ENCODE results near the gene ULK1. TPM values are rescaled to one million over a fixed set of nuclear protein-coding genes. Genes with fewer than 3 reads are reported as not detected.
A peak's percentile ranks its signal among the peaks of the same experiment; 100 is the strongest.

The ULK1 gene
- total RNA-seq: 10 to 100 TPM; 45.8 to 55.7 TPM
- polyA plus RNA-seq: 1 to 10 TPM in 1 of 2 donors, under 1 TPM in 1; 0.08 to 1.7 TPM

DNA sequence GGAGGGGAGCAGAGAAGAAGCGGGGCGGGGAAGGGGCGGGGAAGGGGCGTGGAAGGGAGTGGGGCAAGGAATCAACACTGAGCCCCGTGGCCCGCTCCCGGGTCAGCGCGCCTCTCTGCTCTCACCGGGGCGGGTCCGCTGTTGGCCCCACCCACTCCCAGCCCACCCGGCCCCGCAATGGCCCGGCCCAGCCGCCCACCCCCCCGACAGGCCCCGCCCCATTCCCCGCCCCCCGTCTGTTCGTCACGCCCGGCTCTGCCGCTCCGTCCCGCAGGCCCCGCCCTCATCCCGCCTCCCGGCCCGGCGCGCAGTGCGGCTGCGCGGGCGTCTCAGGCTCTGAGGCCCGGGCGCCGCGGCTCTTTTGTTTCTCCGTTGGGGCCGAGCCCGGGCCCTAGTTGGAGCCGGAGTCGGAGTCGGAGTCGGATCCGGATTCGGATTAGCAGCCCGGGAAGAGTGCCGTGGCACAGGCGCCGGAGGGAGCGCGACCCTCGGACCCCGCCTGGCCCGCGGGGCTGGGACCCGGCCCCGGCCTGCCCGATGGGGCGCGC is at the start of gene ULK1:
Gene ULK1 (plus strand): TSS at position 310 of the 548 bp plus-strand sequence. CDS start 380 bp downstream, outside the sequence.
- Histone ChIP-seq H3K27ac (ENCODE audit: low read depth, low read length) (peak within 1 kb of the TSS; percentile 52), H3K4me3 (ENCODE audit: low read length in 2 of 2) (peak within 1 kb of the TSS; percentile 62 to 69), H3K27me3 (ENCODE audit: insufficient read depth, low read length) (no peaks in the 10 kb centered on the region), H3K4me1 (ENCODE audit: insufficient read depth, low read length) (peaks cover 9% of the 10 kb centered on the region), H3K9me3 (ENCODE audit: control insufficient read depth in 1 of 2, low read length in 2 of 2) (no peaks in the 10 kb centered on the region), H3K36me3 (ENCODE audit: insufficient read depth, low read length) (no peaks in the 10 kb centered on the region)
- CTCF ChIA-PET (ENCODE audit: partially characterized antibody): no interaction called here
- DNase-seq: peak; percentile 88 to 94 (median 91)
- POLR2A ChIA-PET (ENCODE audit: partially characterized antibody): no interaction called here
- Mint-ChIP-seq H3K27me3 (no peaks in the 10 kb centered on the region), H3K4me3 (peak within 1 kb of the TSS; percentile 84 to 93 (median 89)), H3K4me1 (peaks cover 6 to 35% (median 16%) of the 10 kb centered on the region in 4 donors), H3K27ac (peak within 1 kb of the TSS; percentile 76 to 94 (median 87)), H3K36me3 (peaks cover 0 to 5% of the 10 kb centered on the region in 2 donors), H3K9me3 (peaks cover 0 to 1% (median 0%) of the 10 kb centered on the region in 8 donors)
- intact Hi-C loops (cut with micrococcal nuclease): loop anchor here (1.0 kb wide), 2 partner anchors 35 to 55 kb away; partner anchors contain the start of genes EP400 and PUS1

DNA sequence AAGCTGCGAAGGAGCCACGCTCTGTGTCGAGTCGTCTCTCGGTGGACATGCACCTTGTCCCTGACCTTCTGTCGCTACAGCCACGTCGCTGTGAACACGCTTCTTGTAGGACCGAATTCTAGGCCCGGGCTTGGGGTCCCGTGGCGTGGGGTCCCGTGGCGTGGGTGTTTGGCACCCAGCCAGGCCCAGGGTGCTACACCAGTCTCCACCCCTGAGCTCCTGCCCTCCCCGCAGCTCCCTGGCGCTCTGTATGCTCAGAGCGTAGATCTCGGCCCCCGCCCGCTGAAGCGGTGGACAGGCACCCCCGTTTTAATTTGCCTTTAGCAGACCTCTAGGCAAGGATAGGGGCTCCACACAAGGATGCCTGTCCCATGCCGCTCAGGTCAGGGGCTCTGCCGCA is 49.8 kb upstream of the ULK1 start:
- POLR2A ChIA-PET (ENCODE audit: partially characterized antibody): no interaction called here

DNA sequence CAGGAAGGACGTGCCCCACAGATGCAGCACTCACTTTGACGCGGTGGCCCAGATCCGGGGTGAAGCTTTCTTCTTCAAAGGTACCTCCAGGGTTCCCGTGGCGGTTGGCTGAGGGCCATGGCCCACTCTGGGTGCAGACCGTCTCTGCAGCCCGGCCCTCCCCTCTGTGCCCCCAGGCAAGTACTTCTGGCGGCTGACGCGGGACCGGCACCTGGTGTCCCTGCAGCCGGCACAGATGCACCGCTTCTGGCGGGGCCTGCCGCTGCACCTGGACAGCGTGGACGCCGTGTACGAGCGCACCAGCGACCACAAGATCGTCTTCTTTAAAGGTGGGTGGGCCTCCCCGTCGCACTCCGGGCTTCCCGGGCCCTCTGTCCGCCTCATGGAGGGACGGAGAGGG is 49.3 kb upstream of the ULK1 start:
- H3K4me1 Mint-ChIP-seq: no peaks in the 10 kb centered on the region
- Histone ChIP-seq H3K27me3 (ENCODE audit: insufficient read depth, low read length) (no peaks in the 10 kb centered on the region), H3K4me1 (ENCODE audit: insufficient read depth, low read length) (no peaks in the 10 kb centered on the region), H3K9me3 (ENCODE audit: control insufficient read depth in 1 of 2, low read length in 2 of 2) (no peaks in the 10 kb centered on the region), H3K36me3 (ENCODE audit: insufficient read depth, low read length) (no peaks in the 10 kb centered on the region), H3K4me3 (ENCODE audit: low read length in 2 of 2) (no peak overlapping the region), H3K27ac (ENCODE audit: low read depth, low read length) (no peak overlapping the region)
- no peak overlapping the region for H3K4me3 Mint-ChIP-seq
- no peak for DNase-seq
- ChIA-PET CTCF (ENCODE audit: partially characterized antibody) (no interaction called here), POLR2A (ENCODE audit: partially characterized antibody) (no interaction called here)
- intact Hi-C loops (cut with micrococcal nuclease): no loop called here
- no peaks in the 10 kb centered on the region for H3K27me3 Mint-ChIP-seq
- no peak overlapping the region for H3K27ac Mint-ChIP-seq
- peaks cover 0 to 2% (median 0%) of the 10 kb centered on the region in 8 donors for H3K9me3 Mint-ChIP-seq
- H3K36me3 Mint-ChIP-seq: no peaks in the 10 kb centered on the region

More for the DNA sequence above, 49.8 kb upstream of the ULK1 start:
- Mint-ChIP-seq H3K4me3 (no peak overlapping the region), H3K27me3 (no peaks in the 10 kb centered on the region), H3K36me3 (no peaks in the 10 kb centered on the region), H3K9me3 (peaks cover 0 to 2% (median 0%) of the 10 kb centered on the region in 8 donors), H3K27ac (no peak overlapping the region), H3K4me1 (no peaks in the 10 kb centered on the region)
- Histone ChIP-seq H3K9me3 (ENCODE audit: control insufficient read depth in 1 of 2, low read length in 2 of 2) (no peaks in the 10 kb centered on the region), H3K36me3 (ENCODE audit: insufficient read depth, low read length) (no peaks in the 10 kb centered on the region), H3K27me3 (ENCODE audit: insufficient read depth, low read length) (no peaks in the 10 kb centered on the region), H3K27ac (ENCODE audit: low read depth, low read length) (no peak overlapping the region), H3K4me3 (ENCODE audit: low read length in 2 of 2) (no peak overlapping the region), H3K4me1 (ENCODE audit: insufficient read depth, low read length) (no peaks in the 10 kb centered on the region)
- CTCF ChIA-PET (ENCODE audit: partially characterized antibody): no interaction called here
- DNase-seq: no peak
- intact Hi-C loops (cut with micrococcal nuclease): no loop called here

DNA sequence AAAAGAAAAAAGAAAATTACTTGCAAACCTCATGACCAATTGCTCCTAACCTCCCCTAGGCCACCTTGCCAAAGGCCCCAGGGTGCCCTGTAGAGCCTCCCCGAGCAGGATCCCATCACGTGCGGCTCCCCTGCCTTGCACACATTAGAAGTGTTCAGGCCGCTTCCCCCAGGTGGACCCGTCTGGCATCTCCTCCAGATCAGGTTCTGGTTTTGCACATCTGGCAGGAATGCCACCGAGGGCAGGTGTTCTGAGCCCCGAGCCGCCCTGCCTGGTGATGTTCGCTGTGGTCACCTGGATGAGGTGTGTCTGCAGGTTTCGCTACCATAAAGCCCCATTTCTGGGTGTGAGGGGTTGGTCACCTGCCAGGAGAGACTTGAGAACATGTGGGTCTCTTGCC is 47.0 kb upstream of the ULK1 start:
- H3K9me3 Mint-ChIP-seq: no peaks in the 10 kb centered on the region
- H3K36me3 ChIP-seq (ENCODE audit: insufficient read depth, low read length): no peaks in the 10 kb centered on the region
- no peak overlapping the region for H3K27ac ChIP-seq (ENCODE audit: low read depth, low read length)
- H3K4me1 ChIP-seq (ENCODE audit: insufficient read depth, low read length): no peaks in the 10 kb centered on the region
- intact Hi-C loops (cut with micrococcal nuclease): no loop called here
- H3K27ac Mint-ChIP-seq: no peak overlapping the region
- no peaks in the 10 kb centered on the region for H3K36me3 Mint-ChIP-seq
- H3K27me3 ChIP-seq (ENCODE audit: insufficient read depth, low read length): no peaks in the 10 kb centered on the region
- CTCF ChIA-PET (ENCODE audit: partially characterized antibody): no interaction called here
- no peaks in the 10 kb centered on the region for H3K27me3 Mint-ChIP-seq
- no peak overlapping the region for H3K4me3 Mint-ChIP-seq
- H3K9me3 ChIP-seq (ENCODE audit: control insufficient read depth in 1 of 2, low read length in 2 of 2): no peaks in the 10 kb centered on the region
- no peak overlapping the region for H3K4me3 ChIP-seq (ENCODE audit: low read length in 2 of 2)
- POLR2A ChIA-PET (ENCODE audit: partially characterized antibody): no interaction called here
- DNase-seq: no peak
- no peaks in the 10 kb centered on the region for H3K4me1 Mint-ChIP-seq

DNA sequence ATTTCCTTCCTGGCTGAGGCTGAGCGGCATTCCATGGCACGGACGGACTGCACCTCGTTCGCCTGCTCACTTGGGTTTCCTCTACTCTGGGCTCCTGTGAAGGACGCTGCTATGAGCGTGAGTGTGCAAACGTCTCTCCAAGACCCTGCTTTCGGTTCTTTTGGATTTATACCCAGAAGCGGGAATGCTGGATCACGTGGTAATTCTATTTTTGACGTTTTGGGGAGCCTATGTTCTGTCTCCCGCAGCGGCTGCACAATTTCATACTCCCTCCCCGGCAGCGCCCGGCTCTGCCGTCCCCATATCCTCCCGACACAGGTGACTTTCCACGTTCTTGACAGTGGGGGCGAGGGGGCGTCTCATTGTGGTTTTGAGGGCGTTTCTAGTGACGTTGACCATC is 45.7 kb upstream of the ULK1 start:
- H3K36me3 Mint-ChIP-seq: no peaks in the 10 kb centered on the region
- H3K27me3 Mint-ChIP-seq: no peaks in the 10 kb centered on the region
- Histone ChIP-seq H3K36me3 (ENCODE audit: insufficient read depth, low read length) (no peaks in the 10 kb centered on the region), H3K27me3 (ENCODE audit: insufficient read depth, low read length) (no peaks in the 10 kb centered on the region), H3K9me3 (ENCODE audit: control insufficient read depth in 1 of 2, low read length in 2 of 2) (no peaks in the 10 kb centered on the region), H3K4me1 (ENCODE audit: insufficient read depth, low read length) (no peaks in the 10 kb centered on the region), H3K4me3 (ENCODE audit: low read length in 2 of 2) (no peak overlapping the region), H3K27ac (ENCODE audit: low read depth, low read length) (no peak overlapping the region)
- no peak overlapping the region for H3K27ac Mint-ChIP-seq
- H3K9me3 Mint-ChIP-seq: no peaks in the 10 kb centered on the region
- intact Hi-C loops (cut with micrococcal nuclease): no loop called here
- no peaks in the 10 kb centered on the region for H3K4me1 Mint-ChIP-seq
- POLR2A ChIA-PET (ENCODE audit: partially characterized antibody): no interaction called here
- no peak overlapping the region for H3K4me3 Mint-ChIP-seq
- CTCF ChIA-PET (ENCODE audit: partially characterized antibody): no interaction called here
- DNase-seq: no peak

DNA sequence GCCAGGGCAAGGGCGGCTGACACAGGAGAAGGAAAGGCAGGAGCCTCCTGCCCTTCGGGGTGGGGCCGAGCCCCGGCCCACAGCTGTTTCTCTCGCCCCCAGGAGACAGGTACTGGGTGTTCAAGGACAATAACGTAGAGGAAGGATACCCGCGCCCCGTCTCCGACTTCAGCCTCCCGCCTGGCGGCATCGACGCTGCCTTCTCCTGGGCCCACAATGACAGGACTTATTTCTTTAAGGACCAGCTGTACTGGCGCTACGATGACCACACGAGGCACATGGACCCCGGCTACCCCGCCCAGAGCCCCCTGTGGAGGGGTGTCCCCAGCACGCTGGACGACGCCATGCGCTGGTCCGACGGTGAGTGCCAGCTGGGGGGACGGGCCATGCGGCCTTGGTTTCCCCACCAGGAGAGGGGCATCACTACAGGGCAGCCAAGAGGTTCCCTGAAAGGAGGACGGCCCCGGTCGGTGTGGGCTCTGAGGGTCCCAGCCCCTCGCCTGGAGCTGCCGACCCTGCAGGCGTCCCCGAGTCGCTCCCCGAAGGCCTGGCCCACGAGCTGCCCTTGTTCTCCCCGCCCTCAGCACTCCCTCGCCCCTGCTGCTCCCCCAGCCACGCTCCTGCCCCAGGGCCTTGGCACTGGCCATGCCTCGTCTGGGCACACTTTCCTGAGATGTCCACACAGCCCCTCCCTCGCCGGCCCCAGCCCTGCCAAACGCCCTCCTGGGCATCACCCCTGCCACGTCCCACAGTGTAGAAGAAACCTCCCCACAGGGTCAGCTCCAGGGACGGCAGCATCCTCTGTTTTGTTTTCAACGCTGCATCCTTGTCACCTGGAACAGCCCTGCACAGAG is 44.5 kb upstream of the ULK1 start:
- ChIA-PET POLR2A (ENCODE audit: partially characterized antibody) (no interaction called here), CTCF (ENCODE audit: partially characterized antibody) (interaction anchor here (0.9 kb wide), 1 partner anchor 47 kb away, joined by 3 read pairs; no protein-coding TSS in a partner anchor)
- Histone ChIP-seq H3K27ac (ENCODE audit: low read depth, low read length) (no peak overlapping the region), H3K9me3 (ENCODE audit: control insufficient read depth in 1 of 2, low read length in 2 of 2) (no peaks in the 10 kb centered on the region), H3K4me3 (ENCODE audit: low read length in 2 of 2) (no peak overlapping the region), H3K36me3 (ENCODE audit: insufficient read depth, low read length) (no peaks in the 10 kb centered on the region), H3K4me1 (ENCODE audit: insufficient read depth, low read length) (no peaks in the 10 kb centered on the region), H3K27me3 (ENCODE audit: insufficient read depth, low read length) (no peaks in the 10 kb centered on the region)
- H3K27ac Mint-ChIP-seq: no peak overlapping the region
- no peak overlapping the region for H3K4me3 Mint-ChIP-seq
- intact Hi-C loops (cut with micrococcal nuclease): no loop called here
- no peaks in the 10 kb centered on the region for H3K9me3 Mint-ChIP-seq
- H3K4me1 Mint-ChIP-seq: no peaks in the 10 kb centered on the region
- DNase-seq: no peak
- H3K36me3 Mint-ChIP-seq: no peaks in the 10 kb centered on the region
- no peaks in the 10 kb centered on the region for H3K27me3 Mint-ChIP-seq

DNA sequence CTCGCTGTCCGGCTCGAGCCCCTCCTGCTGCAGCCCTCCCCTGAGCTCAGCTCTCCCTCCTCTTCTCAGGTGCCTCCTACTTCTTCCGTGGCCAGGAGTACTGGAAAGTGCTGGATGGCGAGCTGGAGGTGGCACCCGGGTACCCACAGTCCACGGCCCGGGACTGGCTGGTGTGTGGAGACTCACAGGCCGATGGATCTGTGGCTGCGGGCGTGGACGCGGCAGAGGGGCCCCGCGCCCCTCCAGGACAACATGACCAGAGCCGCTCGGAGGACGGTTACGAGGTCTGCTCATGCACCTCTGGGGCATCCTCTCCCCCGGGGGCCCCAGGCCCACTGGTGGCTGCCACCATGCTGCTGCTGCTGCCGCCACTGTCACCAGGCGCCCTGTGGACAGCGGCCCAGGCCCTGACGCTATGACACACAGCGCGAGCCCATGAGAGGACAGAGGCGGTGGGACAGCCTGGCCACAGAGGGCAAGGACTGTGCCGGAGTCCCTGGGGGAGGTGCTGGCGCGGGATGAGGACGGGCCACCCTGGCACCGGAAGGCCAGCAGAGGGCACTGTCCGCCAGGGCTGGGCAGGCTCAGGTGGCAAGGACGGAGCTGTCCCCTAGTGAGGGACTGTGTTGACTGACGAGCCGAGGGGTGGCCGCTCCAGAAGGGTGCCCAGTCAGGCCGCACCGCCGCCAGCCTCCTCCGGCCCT is 43.4 kb upstream of the ULK1 start:
- Mint-ChIP-seq H3K36me3 (no peaks in the 10 kb centered on the region), H3K9me3 (no peaks in the 10 kb centered on the region), H3K27ac (no peak overlapping the region), H3K27me3 (no peaks in the 10 kb centered on the region), H3K4me1 (peaks cover 0 to under 1% (median 0%) of the 10 kb centered on the region in 4 donors), H3K4me3 (no peak overlapping the region)
- ChIA-PET CTCF (ENCODE audit: partially characterized antibody) (interaction anchor here (0.6 to 0.7 kb wide), 2 partner anchors 99 to 113 kb away, joined by 3 to 4 read pairs; partner anchors contain the start of gene EP400), POLR2A (ENCODE audit: partially characterized antibody) (no interaction called here)
- Histone ChIP-seq H3K4me1 (ENCODE audit: insufficient read depth, low read length) (no peaks in the 10 kb centered on the region), H3K27ac (ENCODE audit: low read depth, low read length) (no peak overlapping the region), H3K27me3 (ENCODE audit: insufficient read depth, low read length) (no peaks in the 10 kb centered on the region), H3K36me3 (ENCODE audit: insufficient read depth, low read length) (no peaks in the 10 kb centered on the region), H3K4me3 (ENCODE audit: low read length in 2 of 2) (no peak overlapping the region), H3K9me3 (ENCODE audit: control insufficient read depth in 1 of 2, low read length in 2 of 2) (no peaks in the 10 kb centered on the region)
- intact Hi-C loops (cut with micrococcal nuclease): no loop called here
- DNase-seq: peak in 1 of 5 donors; percentile 12
